Cerebellar nuclear complex (tissue), 1 donor: ENCODE measurements around the gene CSF1R.
"Not testable (repeated sequence)": the region's sequence is repeated elsewhere in the genome, so short reads cannot be mapped to it uniquely, and the experiment has no call there.

Experiments
- DNase-seq, 2 experiments: peaks; one replicate each; lab custom pipeline; 2025; lab: John Stamatoyannopoulos, UW

The CSF1R gene

GRCh38 chr5:150103678-150104549 lies 17.6 kb upstream of the CSF1R start:
- no peak for DNase-seq

- DNase-seq, result no peak
Observed at GRCh38 chr5:150101023-150101422, 14.7 kb upstream of the CSF1R start.

- no peak for DNase-seq
Observed at GRCh38 chr5:150097152-150097551, 10.8 kb upstream of the CSF1R start.

GRCh38 chr5:150092159-150092787 lies 5.9 kb upstream of the CSF1R start:
- no peak for DNase-seq

- DNase-seq, result no peak
Observed at GRCh38 chr5:150085191-150085912, 1.0 kb downstream of the CSF1R start.

GRCh38 chr5:150084754-150085153 lies 1.6 kb downstream of the CSF1R start:
- not testable (repeated sequence) for DNase-seq

- DNase-seq, result no peak
Observed at GRCh38 chr5:150082889-150083288, 3.5 kb downstream of the CSF1R start.

GRCh38 chr5:150082374-150082773 lies 4.0 kb downstream of the CSF1R start:
- DNase-seq, result no peak

GRCh38 chr5:150081541-150082283 lies 4.6 kb downstream of the CSF1R start:
- no peak for DNase-seq

- DNase-seq, result no peak
Observed at GRCh38 chr5:150080696-150081435, 5.5 kb downstream of the CSF1R start.

GRCh38 chr5:150079909-150080461 lies 6.4 kb downstream of the CSF1R start:
- DNase-seq, result no peak

GRCh38 chr5:150078802-150079689 lies 7.3 kb downstream of the CSF1R start:
- DNase-seq, result no peak

GRCh38 chr5:150077996-150078801 lies 8.2 kb downstream of the CSF1R start:
- no peak for DNase-seq

- DNase-seq, result no peak
Observed at GRCh38 chr5:150077060-150077459, 9.3 kb downstream of the CSF1R start.

- no peak for DNase-seq
Observed at GRCh38 chr5:150075806-150076205, 10.5 kb downstream of the CSF1R start.

GRCh38 chr5:150075233-150075632 lies 11.1 kb downstream of the CSF1R start:
- DNase-seq, result no peak

GRCh38 chr5:150073677-150074076 lies 12.7 kb downstream of the CSF1R start:
- DNase-seq, result no peak

- no peak for DNase-seq
Observed at GRCh38 chr5:150073086-150073625, 13.2 kb downstream of the CSF1R start.

GRCh38 chr5:150070821-150071220 lies 15.5 kb downstream of the CSF1R start:
- no peak for DNase-seq
